Activated CD8-positive, alpha-beta T cell treated with anti-CD3 and anti-CD28 coated beads, Interleukin-2, amount 10 ng/mL, durations not matched to agents 7 days and 5 days (primary cell): ENCODE measurements around the gene CBFA2T3. TPM values are rescaled to one million over a fixed set of nuclear protein-coding genes. Genes with fewer than 3 reads are reported as not detected.
"Not testable (repeated sequence)": the region's sequence is repeated elsewhere in the genome, so short reads cannot be mapped to it uniquely, and the experiment has no call there.

ENCODE experiments used
- ATAC-seq: fragments of 150-1000 bp; cut with Tn5 transposase; one replicate; pipeline ENCODE4 v1.10.0; 2021; ENCODE audit warnings: moderate library complexity
- CTCF ChIA-PET: fragments of 350-600 bp; sonication (Branson Sonifier 250); formaldehyde crosslinking; loops from one replicate; lab custom pipeline; 2021; ENCODE audit warnings: antibody characterized with exemption; lab: Charles Lee
- POLR2A ChIA-PET: fragments of 350-600 bp; sonication (Branson Sonifier 250); formaldehyde crosslinking; loops from one replicate; lab custom pipeline; 2021; ENCODE audit warnings: antibody characterized with exemption; lab: Charles Lee
- DNase-seq: peaks from one replicate; pipeline ENCODE4 v3.0.0-alpha.2; 2020
- H3K27ac Mint-ChIP-seq: one replicate; pipeline ENCODE4 v1.8.0; 2021; ENCODE audit warnings: mild to moderate bottlenecking, mixed read lengths
- H3K27me3 Mint-ChIP-seq: one replicate; pipeline ENCODE4 v1.8.0; 2021; ENCODE audit warnings: low read depth, mixed read lengths
- H3K36me3 Mint-ChIP-seq: one replicate; pipeline ENCODE4 v1.8.0; 2021; ENCODE audit warnings: low read depth, mixed read lengths
- H3K4me1 Mint-ChIP-seq: one replicate; pipeline ENCODE4 v1.8.0; 2021; ENCODE audit warnings: low read depth, mixed read lengths
- H3K4me3 Mint-ChIP-seq: one replicate; pipeline ENCODE4 v1.8.0; 2021; ENCODE audit warnings: mild to moderate bottlenecking, mixed read lengths
- H3K9me3 Mint-ChIP-seq: one replicate; pipeline ENCODE4 v1.8.0; 2022; ENCODE audit warnings: mixed read lengths; ENCODE audit not compliant: insufficient read depth
- total RNA-seq, 2 experiments: library from RNA; stranded (reverse); gene quantifications; one replicate each; pipeline ENCODE4 v1.2.3, GENCODE V29; 2021

Gene CBFA2T3
- total RNA-seq, 2 experiments from 2014 or later, result not detected

- Mint-ChIP-seq H3K36me3 (no peaks in the 10 kb centered on the region), H3K27ac (no peak overlapping the region), H3K9me3 (no peaks in the 10 kb centered on the region), H3K27me3 (peaks cover 4% of the 10 kb centered on the region), H3K4me1 (peaks cover 5% of the 10 kb centered on the region), H3K4me3 (no peak overlapping the region)
- no peak for DNase-seq
- POLR2A ChIA-PET, result interaction anchor here (0.6 kb wide), 1 partner anchor 13 kb away, joined by 3 read pairs; no protein-coding TSS in a partner anchor
- CTCF ChIA-PET, result no interaction called here
- ATAC-seq, result no peak
Observed at GRCh38 chr16:89018282-89019158, 41.5 kb upstream of the CBFA2T3 start.

GRCh38 chr16:89017543-89018281 lies 40.7 kb upstream of the CBFA2T3 start:
- peaks cover 5% of the 10 kb centered on the region for H3K4me1 Mint-ChIP-seq
- H3K36me3 Mint-ChIP-seq, result no peaks in the 10 kb centered on the region
- CTCF ChIA-PET, result no interaction called here
- no peak for ATAC-seq
- POLR2A ChIA-PET, result interaction anchor here (0.6 kb wide), 1 partner anchor 13 kb away, joined by 3 read pairs; no protein-coding TSS in a partner anchor
- H3K9me3 Mint-ChIP-seq, result no peaks in the 10 kb centered on the region
- no peaks in the 10 kb centered on the region for H3K27me3 Mint-ChIP-seq
- H3K27ac Mint-ChIP-seq, result no peak overlapping the region
- no peak for DNase-seq
- no peak overlapping the region for H3K4me3 Mint-ChIP-seq

GRCh38 chr16:89016561-89016960 lies 39.6 kb upstream of the CBFA2T3 start:
- H3K4me3 Mint-ChIP-seq, H3K4me1 Mint-ChIP-seq, POLR2A ChIA-PET, H3K27ac Mint-ChIP-seq, H3K27me3 Mint-ChIP-seq, H3K36me3 Mint-ChIP-seq, H3K9me3 Mint-ChIP-seq, CTCF ChIA-PET, ATAC-seq, DNase-seq: not testable (repeated sequence)

GRCh38 chr16:89015271-89015859 lies 38.4 kb upstream of the CBFA2T3 start:
- no peak overlapping the region for H3K4me3 Mint-ChIP-seq
- no peaks in the 10 kb centered on the region for H3K36me3 Mint-ChIP-seq
- no peak for DNase-seq
- ATAC-seq, result no peak
- no peaks in the 10 kb centered on the region for H3K9me3 Mint-ChIP-seq
- CTCF ChIA-PET, result no interaction called here
- H3K4me1 Mint-ChIP-seq, result peaks cover 5% of the 10 kb centered on the region
- POLR2A ChIA-PET, result no interaction called here
- no peaks in the 10 kb centered on the region for H3K27me3 Mint-ChIP-seq
- H3K27ac Mint-ChIP-seq, result no peak overlapping the region

GRCh38 chr16:89014403-89015230 lies 37.6 kb upstream of the CBFA2T3 start:
- CTCF ChIA-PET, result no interaction called here
- no peaks in the 10 kb centered on the region for H3K4me1 Mint-ChIP-seq
- POLR2A ChIA-PET, result interaction anchor here (0.7 kb wide), 1 partner anchor 21 kb away, joined by 3 read pairs; no protein-coding TSS in a partner anchor

GRCh38 chr16:89013692-89014402 lies 36.8 kb upstream of the CBFA2T3 start:
- H3K4me3 Mint-ChIP-seq, result no peak overlapping the region
- H3K27me3 Mint-ChIP-seq, result no peaks in the 10 kb centered on the region
- H3K9me3 Mint-ChIP-seq, result no peaks in the 10 kb centered on the region
- H3K36me3 Mint-ChIP-seq, result no peaks in the 10 kb centered on the region
- ChIA-PET CTCF (no interaction called here), POLR2A (interaction anchor here (0.7 kb wide), 1 partner anchor 22 kb away, joined by 3 read pairs; no protein-coding TSS in a partner anchor)
- DNase-seq (no peak), ATAC-seq (no peak)
- H3K4me1 Mint-ChIP-seq, result no peaks in the 10 kb centered on the region
- no peak overlapping the region for H3K27ac Mint-ChIP-seq

More at GRCh38 chr16:89014403-89015230, 37.6 kb upstream of the CBFA2T3 start:
- no peak overlapping the region for H3K4me3 Mint-ChIP-seq
- ATAC-seq (no peak), DNase-seq (no peak)
- no peaks in the 10 kb centered on the region for H3K36me3 Mint-ChIP-seq
- H3K27me3 Mint-ChIP-seq, result no peaks in the 10 kb centered on the region
- no peaks in the 10 kb centered on the region for H3K9me3 Mint-ChIP-seq
- no peak overlapping the region for H3K27ac Mint-ChIP-seq

- Mint-ChIP-seq H3K4me1 (no peaks in the 10 kb centered on the region), H3K4me3 (no peak overlapping the region), H3K27ac (no peak overlapping the region), H3K36me3 (no peaks in the 10 kb centered on the region), H3K27me3 (no peaks in the 10 kb centered on the region), H3K9me3 (no peaks in the 10 kb centered on the region)
- no peak for ATAC-seq
- ChIA-PET POLR2A (no interaction called here), CTCF (no interaction called here)
- DNase-seq, result no peak
Observed at GRCh38 chr16:89013111-89013510, 36.1 kb upstream of the CBFA2T3 start.

- H3K4me1 Mint-ChIP-seq, result no peaks in the 10 kb centered on the region
- ChIA-PET CTCF (no interaction called here), POLR2A (no interaction called here)
- DNase-seq (no peak), ATAC-seq (no peak)
- no peaks in the 10 kb centered on the region for H3K36me3 Mint-ChIP-seq
- H3K9me3 Mint-ChIP-seq, result no peaks in the 10 kb centered on the region
- no peaks in the 10 kb centered on the region for H3K27me3 Mint-ChIP-seq
- H3K27ac Mint-ChIP-seq, result no peak overlapping the region
- H3K4me3 Mint-ChIP-seq, result no peak overlapping the region
Observed at GRCh38 chr16:89012622-89012995, 35.6 kb upstream of the CBFA2T3 start.

GRCh38 chr16:89011909-89012621 lies 35.1 kb upstream of the CBFA2T3 start:
- POLR2A ChIA-PET, result no interaction called here
- ATAC-seq (no peak), DNase-seq (no peak)
- no peaks in the 10 kb centered on the region for H3K9me3 Mint-ChIP-seq
- H3K27me3 Mint-ChIP-seq, result peaks cover 2% of the 10 kb centered on the region
- H3K4me3 Mint-ChIP-seq, result no peak overlapping the region
- H3K4me1 Mint-ChIP-seq, result no peaks in the 10 kb centered on the region
- CTCF ChIA-PET, result no interaction called here
- H3K36me3 Mint-ChIP-seq, result no peaks in the 10 kb centered on the region
- no peak overlapping the region for H3K27ac Mint-ChIP-seq

GRCh38 chr16:89010210-89010925 lies 33.4 kb upstream of the CBFA2T3 start:
- POLR2A ChIA-PET, result no interaction called here
- Mint-ChIP-seq H3K4me3 (no peak overlapping the region), H3K9me3 (no peaks in the 10 kb centered on the region), H3K27me3 (peaks cover 2% of the 10 kb centered on the region), H3K4me1 (no peaks in the 10 kb centered on the region), H3K36me3 (no peaks in the 10 kb centered on the region), H3K27ac (no peak overlapping the region)
- DNase-seq (no peak), ATAC-seq (no peak)
- CTCF ChIA-PET, result no interaction called here
